Activated naive CD8-positive, alpha-beta T cell treated with anti-CD3 and anti-CD28 coated beads, Interleukin-2, amount 10 ng/mL, durations not matched to agents 7 days and 5 days (primary cell): Measurements from ENCODE around the gene FYB1. TPM values are rescaled to one million over a fixed set of nuclear protein-coding genes. Genes with fewer than 3 reads are reported as not detected.

Experiments
- ATAC-seq: fragments of 150-1000 bp; cut with Tn5 transposase; one replicate; pipeline ENCODE4 v1.10.0; 2021; ENCODE audit warnings: low read depth, moderate library complexity
- POLR2A ChIA-PET: fragments of 350-600 bp; sonication (Branson Sonifier 250); formaldehyde crosslinking; loops from one replicate; lab custom pipeline; 2021; ENCODE audit warnings: antibody characterized with exemption; lab: Charles Lee
- DNase-seq: peaks from one replicate; pipeline ENCODE4 v3.0.0; 2021
- H3K27ac Mint-ChIP-seq: one replicate; pipeline ENCODE4 v1.8.0; 2022; ENCODE audit warnings: mild to moderate bottlenecking, mixed read lengths
- H3K27me3 Mint-ChIP-seq: one replicate; pipeline ENCODE4 v1.8.0; 2022; ENCODE audit warnings: mild to moderate bottlenecking, moderate library complexity, mixed read lengths
- H3K36me3 Mint-ChIP-seq: one replicate; pipeline ENCODE4 v1.8.0; 2021; ENCODE audit warnings: mild to moderate bottlenecking, mixed read lengths
- H3K4me1 Mint-ChIP-seq: one replicate; pipeline ENCODE4 v1.8.0; 2021; ENCODE audit warnings: mixed read lengths
- H3K4me3 Mint-ChIP-seq: one replicate; pipeline ENCODE4 v1.8.0; 2022; ENCODE audit warnings: mild to moderate bottlenecking, moderate library complexity, mixed read lengths
- H3K9me3 Mint-ChIP-seq: one replicate; pipeline ENCODE4 v1.8.0; 2021; ENCODE audit warnings: mixed read lengths
- total RNA-seq, 2 experiments: library from RNA; stranded (reverse); gene quantifications; one replicate each; pipeline ENCODE4 v1.2.3, GENCODE V29; 2021

FYB1 gene
- total RNA-seq, 2 experiments from 2014 or later, result 355 to 358 TPM

GRCh38 chr5:39107350-39107749, 112.0 kb downstream of the FYB1 start:
- POLR2A ChIA-PET, result no interaction called here
- Mint-ChIP-seq H3K4me1 (peaks cover 3% of the 10 kb centered on the region), H3K27ac (no peak overlapping the region), H3K27me3 (no peaks in the 10 kb centered on the region), H3K4me3 (no peak overlapping the region), H3K9me3 (no peaks in the 10 kb centered on the region), H3K36me3 (peaks cover 33% of the 10 kb centered on the region)
- DNase-seq (no peak), ATAC-seq (no peak)

- no peak overlapping the region for H3K27ac Mint-ChIP-seq
- H3K4me3 Mint-ChIP-seq, result no peak overlapping the region
- ATAC-seq, result no peak
- peaks cover 38% of the 10 kb centered on the region for H3K36me3 Mint-ChIP-seq
- H3K27me3 Mint-ChIP-seq, result no peaks in the 10 kb centered on the region
- H3K4me1 Mint-ChIP-seq, result peaks cover 4% of the 10 kb centered on the region
- no peak for DNase-seq
- POLR2A ChIA-PET, result no interaction called here
- H3K9me3 Mint-ChIP-seq, result no peaks in the 10 kb centered on the region
Observed at GRCh38 chr5:39106322-39106721, 113.0 kb downstream of the FYB1 start.

- ATAC-seq (no peak), DNase-seq (no peak)
- Mint-ChIP-seq H3K4me1 (peaks cover 10% of the 10 kb centered on the region), H3K36me3 (peaks cover 35% of the 10 kb centered on the region), H3K4me3 (no peak overlapping the region), H3K9me3 (no peaks in the 10 kb centered on the region), H3K27ac (no peak overlapping the region), H3K27me3 (no peaks in the 10 kb centered on the region)
- POLR2A ChIA-PET, result no interaction called here
Observed at GRCh38 chr5:39104221-39104620, 115.1 kb downstream of the FYB1 start.

GRCh38 chr5:39102684-39103155, 116.6 kb downstream of the FYB1 start:
- ATAC-seq, result no peak
- no peak overlapping the region for H3K4me3 Mint-ChIP-seq
- POLR2A ChIA-PET, result no interaction called here
- H3K4me1 Mint-ChIP-seq, result peaks cover 10% of the 10 kb centered on the region
- H3K36me3 Mint-ChIP-seq, result peaks cover 33% of the 10 kb centered on the region
- DNase-seq, result no peak
- H3K27me3 Mint-ChIP-seq, result no peaks in the 10 kb centered on the region
- no peak overlapping the region for H3K27ac Mint-ChIP-seq
- H3K9me3 Mint-ChIP-seq, result no peaks in the 10 kb centered on the region

GRCh38 chr5:39100851-39101396, 118.4 kb downstream of the FYB1 start:
- peaks cover 31% of the 10 kb centered on the region for H3K36me3 Mint-ChIP-seq
- no peak overlapping the region for H3K27ac Mint-ChIP-seq
- no peaks in the 10 kb centered on the region for H3K9me3 Mint-ChIP-seq
- DNase-seq (no peak), ATAC-seq (no peak)
- H3K4me1 Mint-ChIP-seq, result peaks cover 10% of the 10 kb centered on the region
- no peaks in the 10 kb centered on the region for H3K27me3 Mint-ChIP-seq
- no peak overlapping the region for H3K4me3 Mint-ChIP-seq
- POLR2A ChIA-PET, result interaction anchor here (1.3 kb wide), 1 partner anchor 28 kb away, joined by 4 read pairs; no protein-coding TSS in a partner anchor

GRCh38 chr5:39100301-39100850, 119.0 kb downstream of the FYB1 start:
- Mint-ChIP-seq H3K4me3 (no peak overlapping the region), H3K4me1 (peaks cover 10% of the 10 kb centered on the region)

GRCh38 chr5:39099831-39100230, 119.5 kb downstream of the FYB1 start:
- Mint-ChIP-seq H3K4me1 (peaks cover 10% of the 10 kb centered on the region), H3K4me3 (no peak overlapping the region), H3K9me3 (no peaks in the 10 kb centered on the region), H3K27ac (no peak overlapping the region), H3K36me3 (peaks cover 29% of the 10 kb centered on the region), H3K27me3 (no peaks in the 10 kb centered on the region)
- ATAC-seq (no peak), DNase-seq (no peak)
- POLR2A ChIA-PET, result no interaction called here

More at GRCh38 chr5:39100301-39100850, 119.0 kb downstream of the FYB1 start:
- DNase-seq, result no peak
- no peak for ATAC-seq
- Mint-ChIP-seq H3K27me3 (no peaks in the 10 kb centered on the region), H3K36me3 (peaks cover 31% of the 10 kb centered on the region), H3K27ac (no peak overlapping the region), H3K9me3 (no peaks in the 10 kb centered on the region)
- POLR2A ChIA-PET, result interaction anchor here (1.3 kb wide), 1 partner anchor 27 kb away, joined by 4 read pairs; no protein-coding TSS in a partner anchor

GRCh38 chr5:39093352-39093751, 126.0 kb downstream of the FYB1 start:
- ATAC-seq (no peak), DNase-seq (no peak)
- POLR2A ChIA-PET, result no interaction called here
- no peaks in the 10 kb centered on the region for H3K36me3 Mint-ChIP-seq
- H3K4me1 Mint-ChIP-seq, result no peaks in the 10 kb centered on the region
- no peak overlapping the region for H3K27ac Mint-ChIP-seq
- peaks cover 29% of the 10 kb centered on the region for H3K27me3 Mint-ChIP-seq
- no peaks in the 10 kb centered on the region for H3K9me3 Mint-ChIP-seq
- no peak overlapping the region for H3K4me3 Mint-ChIP-seq

- no peak overlapping the region for H3K4me3 Mint-ChIP-seq
- DNase-seq (no peak), ATAC-seq (no peak)
- POLR2A ChIA-PET, result no interaction called here
- no peaks in the 10 kb centered on the region for H3K4me1 Mint-ChIP-seq
- H3K27me3 Mint-ChIP-seq, result peaks cover 32% of the 10 kb centered on the region
- no peak overlapping the region for H3K27ac Mint-ChIP-seq
- no peaks in the 10 kb centered on the region for H3K9me3 Mint-ChIP-seq
- no peaks in the 10 kb centered on the region for H3K36me3 Mint-ChIP-seq
Observed at GRCh38 chr5:39092581-39093351, 126.6 kb downstream of the FYB1 start.

- no peak for DNase-seq
- Mint-ChIP-seq H3K4me3 (no peak overlapping the region), H3K27ac (no peak overlapping the region), H3K27me3 (peaks cover 36% of the 10 kb centered on the region), H3K4me1 (no peaks in the 10 kb centered on the region), H3K36me3 (no peaks in the 10 kb centered on the region), H3K9me3 (no peaks in the 10 kb centered on the region)
- ATAC-seq, result no peak
- POLR2A ChIA-PET, result no interaction called here
Observed at GRCh38 chr5:39091940-39092580, 127.3 kb downstream of the FYB1 start.

GRCh38 chr5:39083968-39084367, 135.4 kb downstream of the FYB1 start:
- Mint-ChIP-seq H3K27ac (no peak overlapping the region), H3K4me3 (no peak overlapping the region), H3K4me1 (peaks cover 2% of the 10 kb centered on the region), H3K9me3 (no peaks in the 10 kb centered on the region), H3K27me3 (peaks cover 35% of the 10 kb centered on the region), H3K36me3 (peaks cover 1% of the 10 kb centered on the region)
- DNase-seq (no peak), ATAC-seq (no peak)
- POLR2A ChIA-PET, result interaction anchor here (0.7 kb wide), 1 partner anchor 12 kb away, joined by 4 read pairs; no protein-coding TSS in a partner anchor

GRCh38 chr5:39082995-39083394, 136.4 kb downstream of the FYB1 start:
- DNase-seq, result no peak
- no peaks in the 10 kb centered on the region for H3K9me3 Mint-ChIP-seq
- no peak overlapping the region for H3K4me3 Mint-ChIP-seq
- H3K27me3 Mint-ChIP-seq, result peaks cover 37% of the 10 kb centered on the region
- peaks cover 2% of the 10 kb centered on the region for H3K4me1 Mint-ChIP-seq
- POLR2A ChIA-PET, result no interaction called here
- peaks cover 1% of the 10 kb centered on the region for H3K36me3 Mint-ChIP-seq
- ATAC-seq, result no peak
- no peak overlapping the region for H3K27ac Mint-ChIP-seq

GRCh38 chr5:39080597-39081204, 138.7 kb downstream of the FYB1 start:
- Mint-ChIP-seq H3K4me3 (no peak overlapping the region), H3K27ac (no peak overlapping the region), H3K9me3 (no peaks in the 10 kb centered on the region), H3K36me3 (peaks cover 1% of the 10 kb centered on the region), H3K27me3 (peaks cover 43% of the 10 kb centered on the region), H3K4me1 (peaks cover 15% of the 10 kb centered on the region)
- POLR2A ChIA-PET, result interaction anchor here (0.7 kb wide), 1 partner anchor 928 kb away, joined by 3 read pairs; no protein-coding TSS in a partner anchor
- no peak for ATAC-seq
- no peak for DNase-seq
